H1 (cell line): Measurements from ENCODE around the gene MRM3. TPM values are rescaled to one million over a fixed set of nuclear protein-coding genes. Genes with fewer than 3 reads are reported as not detected.

ENCODE experiments used
- CTCF ChIA-PET: fragments of 300-600 bp; sonication (Branson Sonifier 250); formaldehyde crosslinking; loops from one replicate; lab custom pipeline; 2021; ENCODE audit not compliant: partially characterized antibody; lab: Charles Lee
- POLR2A ChIA-PET: fragments of 300-600 bp; sonication (Branson Sonifier 250); formaldehyde crosslinking; loops from one replicate; lab custom pipeline; 2021; ENCODE audit warnings: inconsistent platforms; ENCODE audit not compliant: partially characterized antibody; lab: Charles Lee
- DNase-seq, 2 experiments: peaks; one replicate each; pipeline versions ENCODE4 v3.0.0 to v3.0.0-alpha.2; 2010 to 2022; ENCODE audit warnings: low spot score in 2 of 2, low read depth in 1 of 2, mixed read lengths in 1 of 2
- FAIRE-seq: peaks from 2 replicates; lab custom pipeline; 2011; peaks lifted over from hg19 to GRCh38; lab: Jason Lieb, UNC
- H2AFZ ChIP-seq: 2 replicates; pipeline ENCODE4 v1.8.1; 2012; ENCODE audit warnings: low read length, inconsistent platforms
- H2AK5ac ChIP-seq: 2 replicates; pipeline ENCODE4 v1.6.1; 2013; ENCODE audit warnings: low read depth, low read length
- H2BK120ac ChIP-seq: replicated peaks from 2 replicates; pipeline ENCODE3; 2013; ENCODE audit warnings: low read depth, low read length, inconsistent platforms
- H2BK12ac ChIP-seq: 2 replicates; pipeline ENCODE4 v1.6.1; 2013; ENCODE audit warnings: low read depth, low read length
- H2BK15ac ChIP-seq: 2 replicates; pipeline ENCODE4 v1.6.1; 2013; ENCODE audit warnings: low read length
- H2BK20ac ChIP-seq: 2 replicates; pipeline ENCODE4 v1.6.1; 2013; ENCODE audit warnings: low read length
- H2BK5ac ChIP-seq: 2 replicates; pipeline ENCODE4 v1.6.1; 2013; ENCODE audit warnings: low read depth, low read length
- H3K14ac ChIP-seq: 2 replicates; pipeline ENCODE4 v1.6.1; 2013; ENCODE audit warnings: inconsistent platforms; ENCODE audit not compliant: insufficient read length
- H3K18ac ChIP-seq: 2 replicates; pipeline ENCODE4 v1.6.1; 2013; ENCODE audit warnings: low read length; ENCODE audit errors: extremely low read depth
- H3K23ac ChIP-seq: 2 replicates; pipeline ENCODE4 v1.6.1; 2013; ENCODE audit warnings: inconsistent platforms; ENCODE audit not compliant: insufficient read length
- H3K23me2 ChIP-seq: 2 replicates; pipeline ENCODE4 v1.6.1; 2013; ENCODE audit warnings: low read depth, low read length
- H3K27ac ChIP-seq: 2 replicates; pipeline ENCODE4 v1.6.1; 2011; ENCODE audit warnings: low read depth, low read length, inconsistent platforms
- H3K27me3 ChIP-seq, 4 experiments: replicated peaks in 1 of 4; 1 replicate in 1 of 4; 2 replicates in 3 of 4; pipeline versions ENCODE4 v1.6.1 to v1.8.1; 2011 to 2013; ENCODE audit warnings: low read length in 3 of 4, mild to moderate bottlenecking in 3 of 4, inconsistent platforms in 2 of 4, mixed read lengths in 2 of 4, moderate library complexity in 1 of 4; ENCODE audit not compliant: control insufficient read depth in 3 of 4, insufficient read depth in 3 of 4; ENCODE audit errors: extremely low read depth in 1 of 4
- H3K36me3 ChIP-seq, 4 experiments: 2 replicates each; pipeline versions ENCODE4 v1.6.1 to v1.8.1; 2011 to 2013; ENCODE audit warnings: mild to moderate bottlenecking in 4 of 4, low read length in 3 of 4, moderate library complexity in 2 of 4, control low read depth in 1 of 4, inconsistent platforms in 1 of 4; ENCODE audit not compliant: insufficient read depth in 4 of 4, control insufficient read depth in 2 of 4
- H3K4ac ChIP-seq: replicated peaks from 2 replicates; pipeline ENCODE3; 2013; ENCODE audit warnings: low read length, low read depth, mixed read lengths, inconsistent platforms; ENCODE audit not compliant: insufficient read length
- H3K4me1 ChIP-seq, 4 experiments: replicated peaks in 1 of 4; 1 replicate in 1 of 4; 2 replicates in 3 of 4; pipeline versions ENCODE4 v1.6.1 to v1.8.1; 2011 to 2013; ENCODE audit warnings: low read length in 3 of 4, inconsistent platforms in 2 of 4, mixed read lengths in 1 of 4; ENCODE audit not compliant: insufficient read depth in 4 of 4, control insufficient read depth in 3 of 4
- H3K4me2 ChIP-seq, 2 experiments: 2 replicates each; pipeline versions ENCODE4 v1.6.1 to v1.8.1; 2011 to 2013; ENCODE audit warnings: low read depth in 2 of 2, low read length in 2 of 2, control low read depth in 1 of 2, inconsistent platforms in 1 of 2, mild to moderate bottlenecking in 1 of 2; ENCODE audit not compliant: insufficient read depth in 1 of 2
- H3K4me3 ChIP-seq, 4 experiments: fragments of 200-600, 300-600 bp in 1 of 4; sonication (generic), shearing (Covaris generic), sonication (Bioruptor Twin) in 1 of 4; 2 replicates each; pipeline versions ENCODE4 v1.5.1 to v1.8.1; 2011 to 2016; ENCODE audit warnings: low read length in 4 of 4, low read depth in 3 of 4, control low read depth in 2 of 4, inconsistent platforms in 2 of 4, mild to moderate bottlenecking in 2 of 4, mixed read lengths in 1 of 4, moderate library complexity in 1 of 4; ENCODE audit not compliant: insufficient read depth in 2 of 4; ENCODE audit errors: extremely low read depth in 1 of 4
- H3K56ac ChIP-seq: replicated peaks from 2 replicates; pipeline ENCODE3; 2013; ENCODE audit warnings: low read depth, mild to moderate bottlenecking, mixed read lengths, low read length, inconsistent platforms; ENCODE audit not compliant: insufficient read length
- H3K79me1 ChIP-seq: 2 replicates; pipeline ENCODE4 v1.6.1; 2013; ENCODE audit warnings: low read depth, low read length, control low read depth
- H3K79me2 ChIP-seq, 2 experiments: 2 replicates each; pipeline versions ENCODE4 v1.6.1 to v1.8.1; 2012 to 2013; ENCODE audit warnings: low read length in 2 of 2, mild to moderate bottlenecking in 2 of 2, inconsistent platforms in 1 of 2; ENCODE audit not compliant: insufficient read depth in 2 of 2, control insufficient read depth in 1 of 2
- H3K9ac ChIP-seq, 4 experiments: replicated peaks in 1 of 4; 1 replicate in 1 of 4; 2 replicates in 3 of 4; pipeline versions ENCODE4 v1.6.1 to v1.8.1; 2011 to 2013; ENCODE audit warnings: low read depth in 3 of 4, low read length in 3 of 4, control low read depth in 2 of 4, mild to moderate bottlenecking in 2 of 4, moderate library complexity in 2 of 4, inconsistent platforms in 1 of 4; ENCODE audit errors: extremely low read depth in 1 of 4
- H3K9me3 ChIP-seq, 2 experiments: 2 replicates each; pipeline versions ENCODE4 v1.6.1 to v1.8.1; 2012 to 2013; ENCODE audit warnings: mild to moderate bottlenecking in 2 of 2, moderate library complexity in 2 of 2, control low read depth in 1 of 2, inconsistent platforms in 1 of 2, low read depth in 1 of 2, low read length in 1 of 2, mixed read lengths in 1 of 2; ENCODE audit not compliant: insufficient read depth in 2 of 2
- H4K20me1 ChIP-seq, 2 experiments: replicated peaks in 1 of 2; 2 replicates each; pipeline versions ENCODE3 to v1.8.1; 2011 to 2013; ENCODE audit warnings: inconsistent platforms in 2 of 2, low read length in 2 of 2, mild to moderate bottlenecking in 1 of 2; ENCODE audit not compliant: insufficient read depth in 2 of 2, control insufficient read depth in 1 of 2
- H4K5ac ChIP-seq: 2 replicates; pipeline ENCODE4 v1.6.1; 2013; ENCODE audit warnings: low read length, low read depth, mixed read lengths, inconsistent platforms; ENCODE audit not compliant: insufficient read length
- H4K8ac ChIP-seq: 2 replicates; pipeline ENCODE4 v1.8.0; 2013; ENCODE audit warnings: mild to moderate bottlenecking, moderate library complexity, low read length, inconsistent platforms; ENCODE audit not compliant: insufficient read depth; ENCODE audit errors: extremely low read depth
- H4K91ac ChIP-seq: replicated peaks from 2 replicates; pipeline ENCODE3; 2013; ENCODE audit warnings: low read length, mixed read lengths, inconsistent platforms; ENCODE audit not compliant: insufficient read length
- ATF2 ChIP-seq: IDR thresholded peaks from 2 replicates; pipeline ENCODE4 v1.6.1; 2012; ENCODE audit warnings: low read length, inconsistent platforms
- BRCA1 ChIP-seq: IDR thresholded peaks from 2 replicates; pipeline ENCODE4 v1.6.1; 2012; ENCODE audit warnings: low read depth, low read length, improper control_type of control experiment
- HDAC2 ChIP-seq, 2 experiments: fragments of 300-600 bp in 1 of 2; sonication (generic) in 1 of 2; IDR thresholded peaks; 2 replicates each; pipeline ENCODE4 v1.6.1; 2011 to 2012; ENCODE audit warnings: low read depth in 2 of 2, low read length in 2 of 2, mild to moderate bottlenecking in 2 of 2, moderate library complexity in 2 of 2, borderline replicate concordance in 1 of 2, inconsistent platforms in 1 of 2
- JUND ChIP-seq: IDR thresholded peaks from 2 replicates; pipeline ENCODE4 v1.6.1; 2011; ENCODE audit warnings: mild to moderate bottlenecking, improper control_type of control experiment, low read length
- KDM5A ChIP-seq: fragments of 200-600 bp; IDR thresholded peaks from 2 replicates; pipeline ENCODE4 v1.7.1; 2012; ENCODE audit warnings: mild to moderate bottlenecking, low read length, inconsistent platforms, mixed read lengths
- RXRA ChIP-seq: IDR thresholded peaks from 2 replicates; pipeline ENCODE4 v1.6.1; 2011; ENCODE audit warnings: low read depth, mild to moderate bottlenecking, low read length, moderate library complexity; ENCODE audit not compliant: insufficient read depth
- SAP30 ChIP-seq: fragments of 300-600 bp; sonication (generic); IDR thresholded peaks from 2 replicates; pipeline ENCODE4 v1.7.1; 2012; ENCODE audit warnings: low read length, moderate library complexity, mild to moderate bottlenecking, inconsistent platforms; ENCODE audit not compliant: insufficient read depth, insufficient replicate concordance
- SUZ12 ChIP-seq: fragments of 200-600 bp; sonication (generic); IDR thresholded peaks from 2 replicates; pipeline ENCODE4 v1.6.1; 2012; ENCODE audit warnings: mild to moderate bottlenecking, inconsistent platforms, low read length, moderate library complexity, mixed read lengths
- TAF7 ChIP-seq: optimal IDR thresholded peaks from 2 replicates; pipeline ENCODE3; 2011; ENCODE audit warnings: low read depth, mild to moderate bottlenecking, inconsistent platforms, low read length, moderate library complexity, borderline replicate concordance
- WGBS, 2 experiments: shearing (Covaris generic) in 1 of 2; methylation state at CpG; one replicate each; pipeline versions ENCODE4 v1.1.6 to v1.1.7; 2013 to 2015; ENCODE audit warnings: low lambda C conversion rate in 2 of 2, mixed read lengths in 2 of 2, inconsistent platforms in 1 of 2, low coverage in 1 of 2, missing lambda C conversion rate in 1 of 2; ENCODE audit not compliant: insufficient replicate concordance in 2 of 2, insufficient coverage in 1 of 2, insufficient read length in 1 of 2; ENCODE audit errors: extremely low coverage in 1 of 2, missing lambda C conversion rate in 1 of 2; 5-methylcytosine and 5-hydroxymethylcytosine counted together
- polyA plus RNA-seq, 7 experiments: library from polyadenylated mRNA; depleted of rRNA in 3 of 7; stranded (reverse) in 5 of 7; unstranded in 2 of 7; fragments of >200 nt in 5 of 7; fragments of 200-250 nt in 2 of 7; gene quantifications; 1 replicate in 5 of 7; 2 replicates in 1 of 7; 4 replicates in 1 of 7; pipeline versions ENCODE4 v1.2.1 to v1.2.3, GENCODE V29; 2011 to 2013; ENCODE audit warnings: missing spikeins in 2 of 7, mixed read lengths in 2 of 7
- total RNA-seq: library from RNA; stranded (reverse); fragmentation: NEBNext Ultra II Directional; extraction: Animal tissue kit (Norgen Biotek cat#: 25700); gene quantifications from 2 replicates; pipeline ENCODE4 v1.2.1, GENCODE V29; 2021
- TF ChIP-seq, protein P1 (sequence below): IDR thresholded peaks from 2 replicates; pipeline ENCODE4 v1.6.1; 2011; ENCODE audit warnings: low read length, improper control_type of control experiment

The MRM3 gene
- total and polyA plus RNA-seq, 2 of the 8 experiments (the other 6 are each of a cell fraction or from before 2014, with no cell fraction given), result 10.1 to 20.8 TPM

DNA sequence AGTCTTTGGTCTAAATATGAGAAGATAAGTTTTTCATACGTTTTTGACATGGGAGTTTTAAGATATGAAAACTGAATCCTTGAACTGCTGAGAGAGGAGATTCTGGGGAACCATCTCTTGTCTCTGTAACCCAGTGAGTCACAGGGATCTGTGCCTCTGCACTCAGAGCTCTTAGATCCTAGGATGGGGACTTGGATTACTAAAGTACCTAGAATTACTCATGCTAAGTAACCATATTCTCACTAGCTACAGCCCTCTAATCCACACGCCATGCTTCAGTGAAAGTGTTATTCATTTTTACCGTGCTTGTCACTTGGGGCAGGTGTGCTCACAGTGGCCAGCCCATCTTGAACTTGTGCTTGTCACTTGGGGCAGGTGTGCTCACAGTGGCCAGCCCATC, 2.0 kb downstream of the MRM3 start:
- ChIA-PET POLR2A (interaction anchor here (0.7 kb wide), 2 partner anchors 18 to 441 kb away, joined by 3 to 4 read pairs; no protein-coding TSS in a partner anchor), CTCF (interaction anchor here (0.9 kb wide), 1 partner anchor 175 kb away, joined by 3 read pairs; no protein-coding TSS in a partner anchor)
- no peak for FAIRE-seq
- H3K18ac ChIP-seq, result no peak overlapping the region
- H3K23me2 ChIP-seq, result 0 out of 2 replicates have a peak, but pooled peaks cover 2% of the 10 kb centered on the region
- H2BK120ac ChIP-seq, result no peak overlapping the region
- 84% methylated on average over 3 of the region's 3 CpGs; no CpG with 5 or more reads in 1 of the 2 experiments for WGBS, 2 experiments
- no peaks in the 10 kb centered on the region for H3K9me3 ChIP-seq
- peaks cover 4 to 22% (median 13%) of the 10 kb centered on the region in 4 experiments; a peak in 6 of 8 replicates for H3K36me3 ChIP-seq
- H3K27me3 ChIP-seq, result no peaks in the 10 kb centered on the region
- H3K56ac ChIP-seq, result no peak overlapping the region
- no peak overlapping the region for H3K4ac ChIP-seq
- no peak overlapping the region for H3K4me3 ChIP-seq
- peaks cover 1 to 5% of the 10 kb centered on the region in 2 experiments for H4K20me1 ChIP-seq
- H2AFZ ChIP-seq, result no peak overlapping the region
- H3K4me2 ChIP-seq, result no peak overlapping the region; a peak in 2 of 4 replicates
- H2BK20ac ChIP-seq, result no peak overlapping the region
- no peak overlapping the region for H2AK5ac ChIP-seq
- H3K79me1 ChIP-seq, result peaks cover 2% of the 10 kb centered on the region
- no peak overlapping the region for H3K27ac ChIP-seq
- H4K91ac ChIP-seq, result no peak overlapping the region
- H3K9ac ChIP-seq, result no peak overlapping the region
- no peak overlapping the region for H4K8ac ChIP-seq
- H2BK15ac ChIP-seq, result no peak overlapping the region
- DNase-seq, result no peak
- no peak overlapping the region for H4K5ac ChIP-seq
- no peak overlapping the region for H2BK5ac ChIP-seq
- no peak overlapping the region for H3K23ac ChIP-seq
- peaks cover 7 to 53% of the 10 kb centered on the region in 2 experiments for H3K79me2 ChIP-seq
- no peak overlapping the region for H2BK12ac ChIP-seq
- 0 out of 7 replicates have a peak, but pooled peaks cover 0 to 1% (median 0%) of the 10 kb centered on the region in 4 experiments for H3K4me1 ChIP-seq
- H3K14ac ChIP-seq, result no peak overlapping the region
- TF ChIP-seq BRCA1 (no peak), HDAC2 (IDR thresholded peaks at IDR 0.05; ENCODE audit: borderline replicate concordance in 1 of 2, low read depth in 2 of 2, low read length in 2 of 2) (no peak), ATF2 (no peak), SAP30 (no peak), JUND (no peak), TAF7 (no peak), KDM5A (no peak), RXRA (no peak), SUZ12 (no peak)
- TF ChIP-seq, protein P1, sequence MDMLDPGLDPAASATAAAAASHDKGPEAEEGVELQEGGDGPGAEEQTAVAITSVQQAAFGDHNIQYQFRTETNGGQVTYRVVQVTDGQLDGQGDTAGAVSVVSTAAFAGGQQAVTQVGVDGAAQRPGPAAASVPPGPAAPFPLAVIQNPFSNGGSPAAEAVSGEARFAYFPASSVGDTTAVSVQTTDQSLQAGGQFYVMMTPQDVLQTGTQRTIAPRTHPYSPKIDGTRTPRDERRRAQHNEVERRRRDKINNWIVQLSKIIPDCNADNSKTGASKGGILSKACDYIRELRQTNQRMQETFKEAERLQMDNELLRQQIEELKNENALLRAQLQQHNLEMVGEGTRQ, result no peak
